HG03097 (cell line): Measurements from ENCODE around the gene CACHD1.
"Not testable (repeated sequence)": the region's sequence is repeated elsewhere in the genome, so short reads cannot be mapped to it uniquely, and the experiment has no call there.

ENCODE experiments used
- ATAC-seq: cut with Tn5 transposase; IDR thresholded peaks from one replicate; pipeline ENCODE4 v1.9.1; 2021; ENCODE audit not compliant: unreplicated experiment, low FRiP score

Gene CACHD1

DNA sequence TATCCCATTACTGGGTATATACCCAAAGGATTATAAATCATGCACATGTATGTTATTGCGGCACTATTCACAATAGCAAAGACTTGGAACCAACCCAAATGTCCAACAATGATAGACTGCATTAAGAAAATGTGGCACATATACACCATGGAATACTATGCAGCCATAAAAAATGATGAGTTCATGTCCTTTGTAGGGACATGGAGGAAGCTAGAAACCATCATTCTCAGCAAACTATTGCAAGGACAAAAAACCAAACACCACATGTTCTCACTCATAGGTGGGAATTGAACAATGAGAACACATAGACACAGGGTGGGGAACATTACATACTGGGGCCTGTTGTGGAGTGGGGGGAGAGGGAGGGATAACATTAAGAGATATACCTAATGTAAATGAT is 270.8 kb downstream of the CACHD1 start:
- ATAC-seq, result not testable (repeated sequence)
